Liver (tissue), 9 donors: ENCODE measurements around the gene NT5C3A. TPM values are rescaled to one million over a fixed set of nuclear protein-coding genes. Genes with fewer than 3 reads are reported as not detected.

Source experiments
- DNase-seq: peaks from one replicate; pipeline ENCODE4 v3.0.0-alpha.2; 2017; ENCODE audit warnings: low spot score
- H3K27ac ChIP-seq, 2 donors: one replicate each; pipeline ENCODE4 v1.7.0; 2013; ENCODE audit warnings: inconsistent platforms in 2 of 2, low read length in 2 of 2, control low read depth in 1 of 2, low read depth in 1 of 2, mild to moderate bottlenecking in 1 of 2
- H3K27me3 ChIP-seq, 4 donors: one replicate each; pipeline versions ENCODE4 v1.6.1 to v1.7.0; 2013; ENCODE audit warnings: low read length in 3 of 4, inconsistent platforms in 1 of 4, mild to moderate bottlenecking in 1 of 4, moderate library complexity in 1 of 4; ENCODE audit not compliant: control insufficient read depth in 4 of 4, insufficient read depth in 4 of 4
- H3K36me3 ChIP-seq, 4 donors: one replicate each; pipeline versions ENCODE4 v1.6.1 to v1.7.0; 2013; ENCODE audit warnings: low read length in 3 of 4, mild to moderate bottlenecking in 3 of 4, low read depth in 1 of 4, moderate library complexity in 1 of 4; ENCODE audit not compliant: control insufficient read depth in 4 of 4, insufficient read depth in 3 of 4
- H3K4me1 ChIP-seq, 4 donors: one replicate each; pipeline versions ENCODE4 v1.6.1 to v1.7.0; 2013; ENCODE audit warnings: low read length in 3 of 4, mild to moderate bottlenecking in 3 of 4, moderate library complexity in 1 of 4; ENCODE audit not compliant: control insufficient read depth in 4 of 4, insufficient read depth in 4 of 4
- H3K4me3 ChIP-seq, 3 donors: one replicate each; pipeline versions ENCODE4 v1.6.1 to v1.7.0; 2013; ENCODE audit warnings: low read length in 3 of 3, control low read depth in 1 of 3, low read depth in 1 of 3, mild to moderate bottlenecking in 1 of 3
- H3K9ac ChIP-seq, 2 donors: one replicate each; pipeline ENCODE4 v1.7.0; 2013; ENCODE audit warnings: low read length in 2 of 2, mild to moderate bottlenecking in 2 of 2, moderate library complexity in 2 of 2, control low read depth in 1 of 2, low read depth in 1 of 2
- H3K9me3 ChIP-seq, 4 donors: one replicate each; pipeline versions ENCODE4 v1.6.1 to v1.7.0; 2013; ENCODE audit warnings: low read length in 3 of 4; ENCODE audit not compliant: control insufficient read depth in 4 of 4
- FOXA1 ChIP-seq: IDR thresholded peaks from 2 replicates; pipeline ENCODE4 v1.6.1; 2016; ENCODE audit warnings: antibody characterized with exemption
- GABPA ChIP-seq, 2 donors: IDR thresholded peaks in 1 of 2; conservative IDR thresholded peaks in 1 of 2; 2 replicates each; pipeline ENCODE4 v1.6.1; 2016; ENCODE audit warnings: antibody characterized with exemption in 2 of 2, mild to moderate bottlenecking in 1 of 2, moderate library complexity in 1 of 2
- HNF4A ChIP-seq, 2 donors: conservative IDR thresholded peaks; 2 replicates each; pipeline ENCODE4 v1.6.1; 2016; ENCODE audit warnings: antibody characterized with exemption in 2 of 2, mild to moderate bottlenecking in 2 of 2
- HNF4G ChIP-seq: IDR thresholded peaks from 2 replicates; pipeline ENCODE4 v1.6.1; 2016; ENCODE audit warnings: antibody characterized with exemption
- NR2F2 ChIP-seq: IDR thresholded peaks from 2 replicates; pipeline ENCODE4 v1.6.1; 2016; ENCODE audit warnings: antibody characterized with exemption
- RAD21 ChIP-seq, 2 donors: IDR thresholded peaks; 2 replicates each; pipeline ENCODE4 v1.6.1; 2016; ENCODE audit warnings: antibody characterized with exemption in 2 of 2, mild to moderate bottlenecking in 2 of 2
- TAF1 ChIP-seq: conservative IDR thresholded peaks from 2 replicates; pipeline ENCODE4 v1.6.1; 2016; ENCODE audit warnings: antibody characterized with exemption, mild to moderate bottlenecking
- YY1 ChIP-seq: IDR thresholded peaks from 2 replicates; pipeline ENCODE4 v1.6.1; 2016; ENCODE audit warnings: antibody characterized with exemption, mild to moderate bottlenecking
- ZBTB33 ChIP-seq: IDR thresholded peaks from 2 replicates; pipeline ENCODE4 v1.6.1; 2016; ENCODE audit warnings: antibody characterized with exemption
- WGBS: extraction: QIAGEN DNeasy Blood & Tissue Kit; methylation state at CpG from one replicate; pipeline ENCODE4 v1.1.7; 2013; 5-methylcytosine and 5-hydroxymethylcytosine counted together
- polyA plus RNA-seq, 2 donors: library from polyadenylated mRNA; stranded (reverse) in 1 of 2; unstranded in 1 of 2; fragments of 200-250 nt in 1 of 2; fragments of >200 nt in 1 of 2; fragmentation: Nextera tagmentation in 1 of 2; extraction: Ambion mirVana in 1 of 2; gene quantifications; one replicate each; pipeline versions ENCODE4 v1.2.1 to v1.2.3, GENCODE V29; 2013 to 2015
- total RNA-seq, 2 donors: library from RNA; depleted of rRNA; stranded (reverse); fragments of >200 nt; gene quantifications; one replicate each; pipeline ENCODE4 v1.2.3, GENCODE V29; 2014
- TF ChIP-seq, protein P1 (sequence below): fragments of 150-350 bp; IDR thresholded peaks from 2 replicates; pipeline ENCODE4 v1.5.1; 2017; ENCODE audit warnings: improper control_type of control experiment, low read depth, low read length; ENCODE audit not compliant: missing input control
- TF ChIP-seq, protein P2 (sequence below): IDR thresholded peaks from 2 replicates; pipeline ENCODE4 v1.6.1; 2016; ENCODE audit warnings: antibody characterized with exemption
- TF ChIP-seq, protein P3 (sequence below): IDR thresholded peaks from 2 replicates; pipeline ENCODE4 v1.6.1; 2016; ENCODE audit warnings: antibody characterized with exemption
- donor health status: healthy.
- donor health status: healthy.
- donor health status: healthy.
- donor health status: healthy.
- donor health status: healthy.

The NT5C3A gene
- total and polyA plus RNA-seq, 4 donors, result 4.3 to 41.6 (median 9.7) TPM

GRCh38 chr7:33073243-33073642 is 10.7 kb upstream of the NT5C3A start:
- Histone ChIP-seq H3K36me3 (peaks cover 0 to 3% (median 0%) of the 10 kb centered on the region in 4 donors), H3K27me3 (no peaks in the 10 kb centered on the region), H3K9me3 (peaks cover 0 to 13% (median 4%) of the 10 kb centered on the region in 4 donors), H3K27ac (no peak overlapping the region), H3K4me3 (no peak overlapping the region), H3K4me1 (no peaks in the 10 kb centered on the region), H3K9ac (no peak overlapping the region)
- no peak for DNase-seq
- TF ChIP-seq, protein P1, sequence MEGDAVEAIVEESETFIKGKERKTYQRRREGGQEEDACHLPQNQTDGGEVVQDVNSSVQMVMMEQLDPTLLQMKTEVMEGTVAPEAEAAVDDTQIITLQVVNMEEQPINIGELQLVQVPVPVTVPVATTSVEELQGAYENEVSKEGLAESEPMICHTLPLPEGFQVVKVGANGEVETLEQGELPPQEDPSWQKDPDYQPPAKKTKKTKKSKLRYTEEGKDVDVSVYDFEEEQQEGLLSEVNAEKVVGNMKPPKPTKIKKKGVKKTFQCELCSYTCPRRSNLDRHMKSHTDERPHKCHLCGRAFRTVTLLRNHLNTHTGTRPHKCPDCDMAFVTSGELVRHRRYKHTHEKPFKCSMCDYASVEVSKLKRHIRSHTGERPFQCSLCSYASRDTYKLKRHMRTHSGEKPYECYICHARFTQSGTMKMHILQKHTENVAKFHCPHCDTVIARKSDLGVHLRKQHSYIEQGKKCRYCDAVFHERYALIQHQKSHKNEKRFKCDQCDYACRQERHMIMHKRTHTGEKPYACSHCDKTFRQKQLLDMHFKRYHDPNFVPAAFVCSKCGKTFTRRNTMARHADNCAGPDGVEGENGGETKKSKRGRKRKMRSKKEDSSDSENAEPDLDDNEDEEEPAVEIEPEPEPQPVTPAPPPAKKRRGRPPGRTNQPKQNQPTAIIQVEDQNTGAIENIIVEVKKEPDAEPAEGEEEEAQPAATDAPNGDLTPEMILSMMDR, result no peak
- no peak for TF ChIP-seq RAD21 (IDR thresholded peaks at IDR 0.05)
- no peak for TF ChIP-seq TAF1
- WGBS, result 93% methylated on average over 4 of the region's 4 CpGs

GRCh38 chr7:33072471-33072870 is 9.9 kb upstream of the NT5C3A start:
- no peak for DNase-seq
- TF ChIP-seq, protein P2, sequence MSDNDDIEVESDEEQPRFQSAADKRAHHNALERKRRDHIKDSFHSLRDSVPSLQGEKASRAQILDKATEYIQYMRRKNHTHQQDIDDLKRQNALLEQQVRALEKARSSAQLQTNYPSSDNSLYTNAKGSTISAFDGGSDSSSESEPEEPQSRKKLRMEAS, result no peak
- WGBS, result 69% methylated on average over 2 of the region's 2 CpGs

GRCh38 chr7:33070831-33071230 is 8.3 kb upstream of the NT5C3A start:
- Histone ChIP-seq H3K4me3 (no peak overlapping the region), H3K27ac (no peak overlapping the region), H3K9ac (no peak overlapping the region), H3K27me3 (no peaks in the 10 kb centered on the region), H3K36me3 (peaks cover 0 to 3% (median 0%) of the 10 kb centered on the region in 4 donors), H3K4me1 (no peaks in the 10 kb centered on the region), H3K9me3 (peaks cover 0 to 13% (median 5%) of the 10 kb centered on the region in 4 donors)
- TF ChIP-seq HNF4A (conservative IDR thresholded peaks at IDR 0.05), result no peak
- 65% methylated on average over 6 of the region's 6 CpGs for WGBS
- DNase-seq, result no peak

More at GRCh38 chr7:33072471-33072870, 9.9 kb upstream of the NT5C3A start:
- Histone ChIP-seq H3K36me3 (peaks cover 0 to 3% (median 0%) of the 10 kb centered on the region in 4 donors), H3K27ac (no peak overlapping the region), H3K9ac (no peak overlapping the region), H3K27me3 (no peaks in the 10 kb centered on the region), H3K4me3 (no peak overlapping the region), H3K4me1 (no peaks in the 10 kb centered on the region), H3K9me3 (peaks cover 0 to 13% (median 4%) of the 10 kb centered on the region in 4 donors)

DNA sequence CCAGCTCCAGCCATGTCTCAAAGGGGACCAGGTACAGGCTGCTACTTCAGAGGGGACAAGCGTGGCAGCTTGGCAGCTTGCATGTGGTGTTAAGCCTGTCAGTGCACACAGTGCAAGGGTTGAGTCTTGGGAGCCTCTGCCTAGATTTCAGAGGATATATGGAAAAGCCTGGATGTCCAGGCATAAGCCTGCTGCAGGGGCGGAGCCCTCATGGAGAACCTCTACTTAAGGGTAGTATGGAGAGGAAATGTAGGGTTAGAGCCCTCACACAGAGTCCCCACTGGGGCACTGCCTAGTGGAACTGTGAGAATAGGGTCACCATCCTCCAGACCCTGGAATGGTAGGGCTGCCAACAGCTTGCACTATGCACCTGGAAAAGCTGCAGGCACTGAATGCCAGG is 7.7 kb upstream of the NT5C3A start:
- H3K36me3 ChIP-seq, result peaks cover 0 to 3% (median 0%) of the 10 kb centered on the region in 4 donors
- no peak overlapping the region for H3K9ac ChIP-seq
- H3K27ac ChIP-seq, result no peak overlapping the region
- no peak overlapping the region for H3K4me3 ChIP-seq
- H3K9me3 ChIP-seq, result peaks cover 0 to 13% (median 5%) of the 10 kb centered on the region in 4 donors
- 94% methylated on average over 2 of the region's 2 CpGs for WGBS
- no peaks in the 10 kb centered on the region for H3K27me3 ChIP-seq
- DNase-seq, result no peak
- no peaks in the 10 kb centered on the region for H3K4me1 ChIP-seq
- TF ChIP-seq ZBTB33 (no peak), YY1 (no peak), FOXA1 (no peak), GABPA (IDR thresholded peaks at IDR 0.05 in 1 of 2, conservative IDR thresholded peaks at IDR 0.05 in 1 of 2) (no peak), NR2F2 (no peak), HNF4G (no peak), TAF1 (no peak), HNF4A (conservative IDR thresholded peaks at IDR 0.05) (no peak), RAD21 (IDR thresholded peaks at IDR 0.05) (no peak)
- TF ChIP-seq, protein P3, sequence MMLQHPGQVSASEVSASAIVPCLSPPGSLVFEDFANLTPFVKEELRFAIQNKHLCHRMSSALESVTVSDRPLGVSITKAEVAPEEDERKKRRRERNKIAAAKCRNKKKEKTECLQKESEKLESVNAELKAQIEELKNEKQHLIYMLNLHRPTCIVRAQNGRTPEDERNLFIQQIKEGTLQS, result no peak
- TF ChIP-seq, protein P2, result no peak
- TF ChIP-seq, protein P1, result no peak
